Neutrophil (primary cell): ENCODE measurements around the gene TULP4.
"Not testable (repeated sequence)": the region's sequence is repeated elsewhere in the genome, so short reads cannot be mapped to it uniquely, and the experiment has no call there.

Experiments used
- H3K27ac ChIP-seq: fragments of 200-600 bp; sonication (generic); 2 replicates; pipeline ENCODE4 v1.5.1; 2016; ENCODE audit warnings: mild to moderate bottlenecking, moderate library complexity
- H3K27me3 ChIP-seq: fragments of 200-600 bp; sonication (generic); 2 replicates; pipeline ENCODE4 v1.6.0; 2016; ENCODE audit warnings: mild to moderate bottlenecking
- H3K36me3 ChIP-seq: fragments of 200-600 bp; sonication (generic); 2 replicates; pipeline ENCODE4 v1.5.1; 2017
- H3K4me1 ChIP-seq, 2 experiments: fragments of 200-600 bp in 1 of 2; sonication (generic) in 1 of 2; 1 replicate in 1 of 2; 2 replicates in 1 of 2; pipeline versions ENCODE4 v1.5.1 to v1.6.1; 2013 to 2016; ENCODE audit warnings: low read depth in 1 of 2, low read length in 1 of 2, mild to moderate bottlenecking in 1 of 2, moderate library complexity in 1 of 2; ENCODE audit not compliant: control insufficient read depth in 1 of 2, insufficient read depth in 1 of 2
- H3K4me3 ChIP-seq, 2 experiments: fragments of 200-600 bp in 1 of 2; sonication (generic) in 1 of 2; 1 replicate in 1 of 2; 2 replicates in 1 of 2; pipeline ENCODE4 v1.5.1; 2013 to 2016; ENCODE audit warnings: low read depth in 1 of 2, low read length in 1 of 2, mild to moderate bottlenecking in 1 of 2, moderate library complexity in 1 of 2
- H3K9me3 ChIP-seq: fragments of 200-600 bp; sonication (generic); 2 replicates; pipeline ENCODE4 v1.5.1; 2016
- TF ChIP-seq, protein P1 (sequence below): fragments of 200-600 bp; sonication (generic); IDR thresholded peaks from 2 replicates; pipeline ENCODE4 v1.5.1; 2016; ENCODE audit warnings: antibody characterized with exemption

The TULP4 gene

DNA sequence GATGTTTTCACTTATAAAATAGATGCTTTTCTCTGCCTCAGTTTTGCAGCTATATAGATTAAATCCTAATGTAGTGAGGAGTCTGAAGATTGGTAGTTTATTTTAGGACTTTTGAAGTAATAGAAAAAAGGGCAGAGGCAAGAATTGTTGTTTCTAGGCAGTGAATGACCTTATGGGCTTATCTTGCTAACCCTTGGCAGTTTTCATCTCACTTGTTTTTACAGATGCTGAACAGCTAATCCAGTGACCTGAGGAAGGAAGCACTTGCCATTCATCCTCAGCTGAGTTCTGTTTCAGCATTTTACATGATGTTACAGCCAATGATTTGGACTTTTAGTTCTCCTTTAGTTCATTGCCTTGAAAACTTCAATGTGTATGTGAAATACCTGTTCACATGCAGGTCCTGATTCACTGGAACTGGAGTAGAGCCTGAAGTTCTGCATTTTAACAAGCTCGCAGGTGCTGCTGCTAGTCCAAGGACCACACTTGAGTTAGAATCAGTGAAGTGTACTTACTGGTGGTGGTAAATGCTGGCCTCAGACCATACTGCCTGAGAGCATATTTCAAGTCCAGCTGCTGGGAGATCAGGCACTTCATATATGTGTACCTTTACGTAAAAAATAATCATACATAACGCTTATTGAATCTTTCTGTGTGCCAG is 86.9 kb downstream of the TULP4 start:
- Histone ChIP-seq H3K27me3 (no peaks in the 10 kb centered on the region), H3K27ac (no peak overlapping the region), H3K9me3 (no peaks in the 10 kb centered on the region)

GRCh38 chr6:158402184-158402583 is 89.9 kb downstream of the TULP4 start:
- no peaks in the 10 kb centered on the region for H3K4me1 ChIP-seq

More for the DNA sequence above, 86.9 kb downstream of the TULP4 start:
- TF ChIP-seq, protein P1, sequence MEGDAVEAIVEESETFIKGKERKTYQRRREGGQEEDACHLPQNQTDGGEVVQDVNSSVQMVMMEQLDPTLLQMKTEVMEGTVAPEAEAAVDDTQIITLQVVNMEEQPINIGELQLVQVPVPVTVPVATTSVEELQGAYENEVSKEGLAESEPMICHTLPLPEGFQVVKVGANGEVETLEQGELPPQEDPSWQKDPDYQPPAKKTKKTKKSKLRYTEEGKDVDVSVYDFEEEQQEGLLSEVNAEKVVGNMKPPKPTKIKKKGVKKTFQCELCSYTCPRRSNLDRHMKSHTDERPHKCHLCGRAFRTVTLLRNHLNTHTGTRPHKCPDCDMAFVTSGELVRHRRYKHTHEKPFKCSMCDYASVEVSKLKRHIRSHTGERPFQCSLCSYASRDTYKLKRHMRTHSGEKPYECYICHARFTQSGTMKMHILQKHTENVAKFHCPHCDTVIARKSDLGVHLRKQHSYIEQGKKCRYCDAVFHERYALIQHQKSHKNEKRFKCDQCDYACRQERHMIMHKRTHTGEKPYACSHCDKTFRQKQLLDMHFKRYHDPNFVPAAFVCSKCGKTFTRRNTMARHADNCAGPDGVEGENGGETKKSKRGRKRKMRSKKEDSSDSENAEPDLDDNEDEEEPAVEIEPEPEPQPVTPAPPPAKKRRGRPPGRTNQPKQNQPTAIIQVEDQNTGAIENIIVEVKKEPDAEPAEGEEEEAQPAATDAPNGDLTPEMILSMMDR: no peak
- Histone ChIP-seq H3K36me3 (no peaks in the 10 kb centered on the region), H3K4me1 (no peaks in the 10 kb centered on the region), H3K4me3 (no peak overlapping the region)

DNA sequence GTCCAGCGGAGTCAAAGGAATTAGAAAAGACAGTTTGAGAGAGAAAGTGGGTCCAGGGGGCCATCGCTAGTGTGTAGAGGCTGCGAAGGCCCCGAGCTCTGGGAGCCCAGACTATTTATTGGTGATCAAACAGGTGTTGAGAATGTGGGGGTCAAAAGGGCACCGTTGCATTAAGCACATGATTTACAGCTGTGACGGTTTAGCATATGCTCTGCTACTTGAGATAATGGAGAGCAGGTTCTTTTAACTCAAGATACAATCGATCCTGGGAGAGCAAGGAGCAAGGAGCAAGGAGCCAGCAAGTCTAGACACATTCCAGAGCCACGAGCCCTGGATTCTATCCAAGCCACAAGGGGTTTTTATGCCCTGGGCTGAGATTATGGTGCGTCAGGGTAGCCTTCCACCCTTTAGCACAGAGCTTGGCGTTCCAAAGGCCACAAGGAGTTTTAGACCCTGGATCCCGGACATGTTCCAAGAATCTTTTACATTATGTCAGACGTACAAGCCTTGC is 93.1 kb downstream of the TULP4 start:
- not testable (repeated sequence) for H3K27me3 ChIP-seq, H3K36me3 ChIP-seq, H3K9me3 ChIP-seq, H3K4me3 ChIP-seq, H3K4me1 ChIP-seq, H3K27ac ChIP-seq

More at GRCh38 chr6:158402184-158402583, 89.9 kb downstream of the TULP4 start:
- Histone ChIP-seq H3K36me3 (no peaks in the 10 kb centered on the region), H3K9me3 (no peaks in the 10 kb centered on the region), H3K4me3 (no peak overlapping the region), H3K27ac (no peak overlapping the region), H3K27me3 (no peaks in the 10 kb centered on the region)
- TF ChIP-seq, protein P1: no peak

DNA sequence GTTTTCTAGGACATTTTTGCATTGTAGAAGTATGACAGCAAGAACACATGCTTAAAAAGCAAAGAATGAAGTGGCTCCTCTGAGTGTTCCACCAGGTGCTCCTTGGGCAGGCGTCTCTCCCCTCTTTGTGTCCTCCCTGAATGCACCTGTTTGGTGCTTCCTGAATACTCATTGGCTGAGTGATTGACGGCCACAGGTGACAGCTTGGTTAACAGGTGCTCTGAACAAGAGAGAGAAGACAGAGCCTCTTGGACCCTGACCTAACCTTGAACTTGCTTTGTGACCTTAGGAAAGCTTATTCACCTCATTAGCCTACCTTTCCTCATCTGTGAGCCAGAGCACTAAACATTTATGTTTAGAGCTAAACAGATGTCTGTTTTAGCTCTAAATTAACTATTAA is 93.7 kb downstream of the TULP4 start:
- Histone ChIP-seq H3K4me3 (no peak overlapping the region), H3K9me3 (no peaks in the 10 kb centered on the region), H3K27me3 (peaks cover 3% of the 10 kb centered on the region), H3K27ac (no peak overlapping the region), H3K4me1 (no peaks in the 10 kb centered on the region), H3K36me3 (no peaks in the 10 kb centered on the region)
- TF ChIP-seq, protein P1: no peak

GRCh38 chr6:158406736-158407135 is 94.5 kb downstream of the TULP4 start:
- TF ChIP-seq, protein P1: no peak
- Histone ChIP-seq H3K36me3 (no peaks in the 10 kb centered on the region), H3K4me3 (no peak overlapping the region), H3K9me3 (no peaks in the 10 kb centered on the region), H3K4me1 (no peaks in the 10 kb centered on the region), H3K27ac (no peak overlapping the region), H3K27me3 (peaks cover 3% of the 10 kb centered on the region)

DNA sequence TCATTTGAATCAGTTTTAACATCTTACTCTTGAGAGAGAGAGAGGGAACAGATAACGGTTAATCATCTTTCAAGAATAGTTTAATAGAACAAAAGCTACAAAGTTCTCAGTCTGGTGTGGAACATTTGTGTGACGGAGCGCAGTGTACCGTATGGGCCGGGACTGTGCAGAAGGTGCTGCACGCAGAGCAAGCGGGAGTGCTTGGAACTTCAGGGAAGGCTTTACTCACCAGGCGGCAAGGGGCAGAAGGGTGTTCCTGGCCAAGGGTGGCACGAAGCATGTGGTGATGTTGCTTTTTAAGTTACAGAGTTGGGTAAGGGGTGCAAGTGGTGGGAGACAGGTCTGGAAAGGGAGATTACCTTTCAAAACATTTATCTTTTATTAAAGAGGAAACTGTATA is 95.7 kb downstream of the TULP4 start:
- no peak overlapping the region for H3K27ac ChIP-seq
- H3K4me1 ChIP-seq: no peaks in the 10 kb centered on the region
- TF ChIP-seq, protein P1: no peak
- no peaks in the 10 kb centered on the region for H3K36me3 ChIP-seq
- no peaks in the 10 kb centered on the region for H3K9me3 ChIP-seq
- H3K27me3 ChIP-seq: peaks cover 3% of the 10 kb centered on the region
- H3K4me3 ChIP-seq: no peak overlapping the region
